ENCODE results near the gene SENP8.

- TF ChIP-seq, protein P1, sequence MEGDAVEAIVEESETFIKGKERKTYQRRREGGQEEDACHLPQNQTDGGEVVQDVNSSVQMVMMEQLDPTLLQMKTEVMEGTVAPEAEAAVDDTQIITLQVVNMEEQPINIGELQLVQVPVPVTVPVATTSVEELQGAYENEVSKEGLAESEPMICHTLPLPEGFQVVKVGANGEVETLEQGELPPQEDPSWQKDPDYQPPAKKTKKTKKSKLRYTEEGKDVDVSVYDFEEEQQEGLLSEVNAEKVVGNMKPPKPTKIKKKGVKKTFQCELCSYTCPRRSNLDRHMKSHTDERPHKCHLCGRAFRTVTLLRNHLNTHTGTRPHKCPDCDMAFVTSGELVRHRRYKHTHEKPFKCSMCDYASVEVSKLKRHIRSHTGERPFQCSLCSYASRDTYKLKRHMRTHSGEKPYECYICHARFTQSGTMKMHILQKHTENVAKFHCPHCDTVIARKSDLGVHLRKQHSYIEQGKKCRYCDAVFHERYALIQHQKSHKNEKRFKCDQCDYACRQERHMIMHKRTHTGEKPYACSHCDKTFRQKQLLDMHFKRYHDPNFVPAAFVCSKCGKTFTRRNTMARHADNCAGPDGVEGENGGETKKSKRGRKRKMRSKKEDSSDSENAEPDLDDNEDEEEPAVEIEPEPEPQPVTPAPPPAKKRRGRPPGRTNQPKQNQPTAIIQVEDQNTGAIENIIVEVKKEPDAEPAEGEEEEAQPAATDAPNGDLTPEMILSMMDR (IDR thresholded peaks at IDR 0.05; ENCODE audit: low read depth, low read length) = no peak
- TF ChIP-seq EZH2phosphoT487 (IDR thresholded peaks at IDR 0.05; ENCODE audit: low read depth) = no peak
These were observed 51.2 kb downstream of the SENP8 start for GRCh38 chr15:72169236-72169920.
